Measurements from ENCODE around the gene NPHP4. TPM values are rescaled to one million over a fixed set of nuclear protein-coding genes. Genes with fewer than 3 reads are reported as not detected.
A peak's percentile ranks its signal among the peaks of the same experiment; 100 is the strongest.

NPHP4 gene
- total RNA-seq, 1 donor: 8.0 TPM

DNA sequence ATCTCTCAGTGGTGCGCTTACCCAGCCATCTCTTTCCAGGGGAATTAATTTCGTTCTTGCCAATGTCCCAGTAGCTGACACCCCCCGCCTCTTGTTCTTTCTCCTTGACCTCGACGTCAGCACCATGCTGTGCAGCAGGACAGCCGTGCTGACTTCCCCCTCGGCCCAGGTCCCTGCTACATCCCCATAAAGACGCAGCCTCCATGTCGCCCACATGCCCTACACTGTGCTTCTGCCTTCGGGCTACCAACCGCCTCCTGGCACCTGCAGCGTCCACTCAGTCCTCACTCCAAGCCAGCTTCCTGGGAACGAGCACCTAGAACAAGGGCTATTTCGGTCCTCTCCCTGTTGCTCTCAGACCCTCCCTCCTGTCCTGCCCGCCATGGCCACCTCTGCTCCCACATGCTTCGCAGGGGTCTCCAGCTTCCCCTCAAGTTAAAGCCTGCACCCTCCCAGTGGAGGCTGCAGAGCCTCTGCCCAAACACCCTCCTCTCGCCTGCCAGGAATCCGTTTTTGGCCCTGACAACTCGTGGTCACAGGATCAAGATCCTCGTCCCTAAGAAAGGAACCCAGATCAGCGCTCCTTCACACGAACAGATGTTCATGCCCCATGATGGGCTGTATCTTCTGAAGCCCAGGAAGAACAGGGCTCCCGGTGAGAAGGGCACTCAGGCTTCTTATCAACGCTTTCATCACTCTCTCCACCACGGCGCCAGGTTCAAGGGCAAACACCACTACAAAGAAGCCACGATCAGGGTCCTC, 109.7 kb downstream of the NPHP4 start:
- TF ChIP-seq, protein P1, sequence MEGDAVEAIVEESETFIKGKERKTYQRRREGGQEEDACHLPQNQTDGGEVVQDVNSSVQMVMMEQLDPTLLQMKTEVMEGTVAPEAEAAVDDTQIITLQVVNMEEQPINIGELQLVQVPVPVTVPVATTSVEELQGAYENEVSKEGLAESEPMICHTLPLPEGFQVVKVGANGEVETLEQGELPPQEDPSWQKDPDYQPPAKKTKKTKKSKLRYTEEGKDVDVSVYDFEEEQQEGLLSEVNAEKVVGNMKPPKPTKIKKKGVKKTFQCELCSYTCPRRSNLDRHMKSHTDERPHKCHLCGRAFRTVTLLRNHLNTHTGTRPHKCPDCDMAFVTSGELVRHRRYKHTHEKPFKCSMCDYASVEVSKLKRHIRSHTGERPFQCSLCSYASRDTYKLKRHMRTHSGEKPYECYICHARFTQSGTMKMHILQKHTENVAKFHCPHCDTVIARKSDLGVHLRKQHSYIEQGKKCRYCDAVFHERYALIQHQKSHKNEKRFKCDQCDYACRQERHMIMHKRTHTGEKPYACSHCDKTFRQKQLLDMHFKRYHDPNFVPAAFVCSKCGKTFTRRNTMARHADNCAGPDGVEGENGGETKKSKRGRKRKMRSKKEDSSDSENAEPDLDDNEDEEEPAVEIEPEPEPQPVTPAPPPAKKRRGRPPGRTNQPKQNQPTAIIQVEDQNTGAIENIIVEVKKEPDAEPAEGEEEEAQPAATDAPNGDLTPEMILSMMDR (IDR thresholded peaks at IDR 0.05; ENCODE audit: extremely low read depth, low read depth, low read length): no peak
- no peaks in the 10 kb centered on the region for H3K9me3 ChIP-seq (ENCODE audit: low read depth, low read length)
- H3K4me2 ChIP-seq (ENCODE audit: insufficient read depth, low read length): no peak overlapping the region
- H3K4me3 ChIP-seq (ENCODE audit: insufficient read depth, low read length): no peak overlapping the region
- H3K79me2 ChIP-seq (ENCODE audit: insufficient read depth, low read length): no peaks in the 10 kb centered on the region
- H3K4me1 ChIP-seq (ENCODE audit: insufficient read depth, low read length): no peaks in the 10 kb centered on the region
- H2AFZ ChIP-seq (ENCODE audit: low read length): no peak overlapping the region
- H4K20me1 ChIP-seq (ENCODE audit: insufficient read depth, low read length): no peaks in the 10 kb centered on the region
- DNase-seq (ENCODE audit: insufficient read length, low spot score, missing footprints): peak; percentile 79
- H3K36me3 ChIP-seq (ENCODE audit: insufficient read depth, low read length): peaks cover 7% of the 10 kb centered on the region
- H3K27ac ChIP-seq (ENCODE audit: low read depth, low read length): no peak overlapping the region
- no peaks in the 10 kb centered on the region for H3K27me3 ChIP-seq (ENCODE audit: insufficient read depth, low read length)

DNA sequence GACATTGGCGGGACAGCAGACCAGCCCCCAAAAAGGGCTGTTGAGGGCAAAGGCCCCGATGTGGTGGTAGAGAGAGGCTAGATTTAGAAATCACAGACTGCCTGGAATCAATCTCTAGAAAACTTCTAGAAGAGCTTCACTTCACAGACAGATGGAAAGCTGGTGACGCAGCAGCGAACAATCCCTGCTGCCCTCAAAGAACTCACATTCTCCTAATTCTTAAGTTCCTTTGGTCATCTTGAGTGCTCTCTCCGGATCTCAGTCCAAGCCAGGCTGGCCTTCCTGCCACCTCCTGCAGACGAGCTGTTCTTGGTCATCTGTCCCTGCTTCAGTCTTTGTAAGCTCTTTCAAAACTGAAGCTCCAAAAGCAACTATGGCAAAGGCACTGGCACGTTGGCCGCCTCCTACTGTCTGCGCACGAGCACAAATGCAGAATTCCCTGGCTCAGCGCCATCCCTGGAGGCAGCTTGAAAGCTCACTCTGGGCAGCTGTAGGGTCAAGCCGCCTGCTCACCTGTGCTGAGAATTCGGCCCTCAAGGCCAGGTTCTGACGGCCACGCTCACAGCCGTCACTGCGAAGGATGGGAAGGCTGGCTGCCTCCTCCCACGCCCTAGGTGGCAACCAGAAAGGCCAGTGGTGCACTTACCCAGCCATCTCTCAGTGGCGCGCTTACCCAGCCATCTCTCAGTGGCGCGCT, 110.6 kb downstream of the NPHP4 start:
- Histone ChIP-seq H3K27me3 (ENCODE audit: insufficient read depth, low read length) (no peaks in the 10 kb centered on the region), H3K4me3 (ENCODE audit: insufficient read depth, low read length) (no peak overlapping the region), H3K36me3 (ENCODE audit: insufficient read depth, low read length) (peaks cover 7% of the 10 kb centered on the region), H3K4me1 (ENCODE audit: insufficient read depth, low read length) (no peaks in the 10 kb centered on the region), H4K20me1 (ENCODE audit: insufficient read depth, low read length) (no peaks in the 10 kb centered on the region), H3K4me2 (ENCODE audit: insufficient read depth, low read length) (no peak overlapping the region), H3K27ac (ENCODE audit: low read depth, low read length) (no peak overlapping the region), H2AFZ (ENCODE audit: low read length) (no peak overlapping the region), H3K79me2 (ENCODE audit: insufficient read depth, low read length) (no peaks in the 10 kb centered on the region), H3K9me3 (ENCODE audit: low read depth, low read length) (no peaks in the 10 kb centered on the region)
- TF ChIP-seq, protein P1 (IDR thresholded peaks at IDR 0.05; ENCODE audit: extremely low read depth, low read depth, low read length): no peak
- DNase-seq (ENCODE audit: insufficient read length, low spot score, missing footprints): peak; percentile 48

DNA sequence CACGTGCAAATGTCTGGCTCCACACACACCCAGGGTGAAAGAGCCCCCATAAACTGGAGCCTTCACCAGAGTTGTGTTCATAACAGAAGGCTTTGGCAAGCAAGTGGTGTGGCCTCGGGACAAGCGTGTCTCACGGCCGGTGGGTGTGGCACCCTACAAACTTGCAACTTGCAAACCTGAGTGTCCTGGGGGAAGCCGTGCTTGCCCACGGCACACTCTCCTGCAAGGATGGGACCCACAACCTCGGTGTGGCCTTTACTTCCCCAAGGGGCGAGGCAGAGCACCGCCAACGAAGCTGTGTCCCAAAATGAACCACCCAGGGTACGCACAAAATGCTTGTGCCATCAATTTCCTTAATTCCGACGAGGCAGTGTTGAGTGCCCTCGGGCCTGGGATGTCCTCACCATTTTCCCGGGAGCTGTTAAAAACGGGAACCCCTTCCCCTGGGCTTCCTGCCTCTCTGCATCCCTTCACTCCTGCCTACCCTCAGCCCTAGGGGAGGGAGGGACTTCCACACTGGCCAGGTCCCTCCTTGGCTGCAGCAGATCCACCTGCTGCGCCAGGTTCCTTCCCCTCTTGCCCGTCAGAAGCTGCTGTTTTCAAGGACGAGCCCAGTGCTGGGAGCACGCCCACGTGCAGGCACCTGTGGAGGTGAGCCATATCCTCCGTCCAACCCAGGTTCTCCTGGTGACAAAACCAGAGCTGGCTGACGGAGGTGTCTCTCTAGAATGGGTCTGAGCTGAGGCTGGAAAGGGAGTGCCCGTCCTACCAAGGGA, 111.4 kb downstream of the NPHP4 start:
- no peaks in the 10 kb centered on the region for H3K79me2 ChIP-seq (ENCODE audit: insufficient read depth, low read length)
- no peak overlapping the region for H2AFZ ChIP-seq (ENCODE audit: low read length)
- peaks cover 7% of the 10 kb centered on the region for H3K36me3 ChIP-seq (ENCODE audit: insufficient read depth, low read length)
- no peak overlapping the region for H3K27ac ChIP-seq (ENCODE audit: low read depth, low read length)
- H4K20me1 ChIP-seq (ENCODE audit: insufficient read depth, low read length): no peaks in the 10 kb centered on the region
- H3K4me1 ChIP-seq (ENCODE audit: insufficient read depth, low read length): no peaks in the 10 kb centered on the region
- H3K27me3 ChIP-seq (ENCODE audit: insufficient read depth, low read length): no peaks in the 10 kb centered on the region
- peak; percentile 75 for DNase-seq (ENCODE audit: insufficient read length, low spot score, missing footprints)
- TF ChIP-seq, protein P1 (IDR thresholded peaks at IDR 0.05; ENCODE audit: extremely low read depth, low read depth, low read length): no peak
- H3K4me3 ChIP-seq (ENCODE audit: insufficient read depth, low read length): no peak overlapping the region
- no peaks in the 10 kb centered on the region for H3K9me3 ChIP-seq (ENCODE audit: low read depth, low read length)
- no peak overlapping the region for H3K4me2 ChIP-seq (ENCODE audit: insufficient read depth, low read length)
